Neural cell (in vitro differentiated cells): ENCODE data around the gene GNAQ. TPM values are rescaled to one million over a fixed set of nuclear protein-coding genes. Genes with fewer than 3 reads are reported as not detected.

Experiments
- H2AFZ ChIP-seq: fragments of 200-600, 300-800 bp; sonication (generic), shearing (Covaris generic); 2 replicates; pipeline ENCODE4 v1.6.0; 2014; ENCODE audit warnings: low read depth, mild to moderate bottlenecking, antibody characterized with exemption, low read length, moderate library complexity
- H3F3A ChIP-seq: fragments of 200-600 bp; shearing (Covaris generic); 2 replicates; pipeline ENCODE4 v1.6.1; 2016; ENCODE audit warnings: mild to moderate bottlenecking, moderate library complexity, mixed read lengths, antibody characterized with exemption, low read length; ENCODE audit not compliant: insufficient read depth, poor library complexity, severe bottlenecking
- H3K27ac ChIP-seq: fragments of 200-600, 300-800 bp; sonication (generic), shearing (Covaris generic); 2 replicates; pipeline ENCODE4 v1.5.1; 2014; ENCODE audit warnings: mild to moderate bottlenecking, low read length, moderate library complexity
- H3K27me3 ChIP-seq: fragments of 300-800, 200-600 bp; sonication (generic), shearing (Covaris generic); 2 replicates; pipeline ENCODE4 v1.6.0; 2014; ENCODE audit warnings: mild to moderate bottlenecking, low read depth, low read length, moderate library complexity; ENCODE audit not compliant: insufficient read depth
- H3K36me3 ChIP-seq: fragments of 300-800, 200-600 bp; sonication (generic), shearing (Covaris generic); 2 replicates; pipeline ENCODE4 v1.5.1; 2014; ENCODE audit warnings: mild to moderate bottlenecking, antibody characterized with exemption, low read length, moderate library complexity; ENCODE audit not compliant: insufficient read depth
- H3K4me2 ChIP-seq: fragments of 300-800, 200-600 bp; sonication (generic), shearing (Covaris generic); 2 replicates; pipeline ENCODE4 v1.6.0; 2014; ENCODE audit warnings: mild to moderate bottlenecking, low read length
- H3K4me3 ChIP-seq: fragments of 300-800, 200-600 bp; sonication (generic), shearing (Covaris generic); 2 replicates; pipeline ENCODE4 v1.5.1; 2014; ENCODE audit warnings: mild to moderate bottlenecking, low read length, moderate library complexity
- H3K79me2 ChIP-seq: fragments of 200-600 bp; shearing (Covaris generic); replicated peaks from 2 replicates; pipeline ENCODE4 v1.6.0; 2014; ENCODE audit warnings: mild to moderate bottlenecking, low read length, moderate library complexity; ENCODE audit not compliant: insufficient read depth
- H3K9ac ChIP-seq: fragments of 300-800, 200-600 bp; sonication (generic), shearing (Covaris generic); 2 replicates; pipeline ENCODE4 v1.6.1; 2016; ENCODE audit warnings: mild to moderate bottlenecking, low read length, mixed read lengths
- H3K9me2 ChIP-seq: fragments of 200-600 bp; shearing (Covaris generic); 2 replicates; pipeline ENCODE4 v1.6.1; 2016; ENCODE audit warnings: mild to moderate bottlenecking, low read length, mixed read lengths; ENCODE audit not compliant: insufficient read depth
- H3K9me3 ChIP-seq: fragments of 200-600, 300-800 bp; sonication (generic), shearing (Covaris generic); 2 replicates; pipeline ENCODE4 v1.6.1; 2016; ENCODE audit warnings: mild to moderate bottlenecking, mixed run types, low read length, moderate library complexity, mixed read lengths
- H4K20me1 ChIP-seq: fragments of 200-600 bp; shearing (Covaris generic); 2 replicates; pipeline ENCODE4 v1.6.1; 2016; ENCODE audit warnings: mild to moderate bottlenecking, mixed run types; ENCODE audit not compliant: insufficient read depth
- EP300 ChIP-seq: fragments of 450-650 bp; conservative IDR thresholded peaks from 2 replicates; pipeline ENCODE4 v1.6.1; 2014; ENCODE audit warnings: antibody characterized with exemption, mild to moderate bottlenecking, moderate library complexity; ENCODE audit not compliant: poor library complexity, severe bottlenecking
- EZH2 ChIP-seq: fragments of 200-600, 300-800 bp; shearing (Covaris generic), sonication (generic); IDR thresholded peaks from 2 replicates; pipeline ENCODE4 v1.6.1; 2014; ENCODE audit warnings: antibody characterized with exemption, low read length, borderline replicate concordance, mild to moderate bottlenecking; ENCODE audit not compliant: insufficient read depth, poor library complexity, severe bottlenecking
- MXI1 ChIP-seq: fragments of 450-650 bp; conservative IDR thresholded peaks from 2 replicates; pipeline ENCODE4 v1.6.1; 2014; ENCODE audit warnings: antibody characterized with exemption, mild to moderate bottlenecking; ENCODE audit not compliant: poor library complexity, severe bottlenecking
- POLR2AphosphoS5 ChIP-seq: IDR thresholded peaks from 2 replicates; pipeline ENCODE4 v1.6.1; 2012
- RAD21 ChIP-seq: fragments of 450-650 bp; conservative IDR thresholded peaks from 2 replicates; pipeline ENCODE4 v1.6.1; 2014; ENCODE audit warnings: antibody characterized with exemption, mild to moderate bottlenecking, moderate library complexity
- REST ChIP-seq: IDR thresholded peaks from 2 replicates; pipeline ENCODE4 v1.6.1; 2012; ENCODE audit warnings: borderline replicate concordance
- SMC3 ChIP-seq: fragments of 450-650 bp; conservative IDR thresholded peaks from 2 replicates; pipeline ENCODE4 v1.6.1; 2014; ENCODE audit warnings: antibody characterized with exemption, mild to moderate bottlenecking, moderate library complexity; ENCODE audit not compliant: poor library complexity
- TAF1 ChIP-seq: IDR thresholded peaks from 2 replicates; pipeline ENCODE4 v1.6.1; 2012; ENCODE audit warnings: low read depth
- polyA plus RNA-seq: library from polyadenylated mRNA; depleted of rRNA; stranded (reverse); fragments of >200 nt; gene quantifications from 2 replicates; pipeline ENCODE4 v1.2.3, GENCODE V29; 2014
- TF ChIP-seq, protein P1 (sequence below): fragments of 450-650 bp; IDR thresholded peaks from 2 replicates; pipeline ENCODE4 v1.5.1; 2014; ENCODE audit warnings: antibody characterized with exemption, mild to moderate bottlenecking, moderate library complexity; ENCODE audit not compliant: poor library complexity, severe bottlenecking

Gene GNAQ
- polyA plus RNA-seq, 1 donor from 2014 or later = 86.7 TPM

DNA sequence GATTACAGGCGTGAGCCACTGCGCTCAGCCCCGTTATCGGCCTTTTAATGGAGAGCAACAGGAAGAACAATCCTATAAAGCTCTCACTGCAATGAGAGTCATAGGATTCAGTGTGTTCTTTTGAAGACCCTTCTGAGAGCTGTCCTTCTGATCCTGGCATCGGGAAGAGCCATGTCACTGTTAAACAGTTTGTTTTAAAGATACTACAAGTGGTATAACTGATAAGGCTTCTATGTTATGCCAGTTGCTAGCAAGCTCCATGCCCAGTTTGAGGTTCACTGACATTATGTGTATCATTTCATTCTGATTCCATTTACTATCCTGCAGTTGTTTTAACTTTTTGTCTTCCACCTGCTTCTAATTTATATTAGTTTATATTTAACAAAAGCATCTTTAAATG lies 55.8 kb downstream of the GNAQ start:
- Histone ChIP-seq H3K4me2 (no peak overlapping the region), H3K27me3 (no peaks in the 10 kb centered on the region), H3K4me3 (no peak overlapping the region), H2AFZ (no peak overlapping the region), H3K27ac (no peak overlapping the region), H3K9me2 (no peaks in the 10 kb centered on the region), H3K9ac (no peak overlapping the region), H3K9me3 (no peaks in the 10 kb centered on the region), H3F3A (no peaks in the 10 kb centered on the region), H3K79me2 (peaks cover 54% of the 10 kb centered on the region), H3K36me3 (no peaks in the 10 kb centered on the region), H4K20me1 (peaks cover 9% of the 10 kb centered on the region)
- TF ChIP-seq EP300 = no peak
- TF ChIP-seq REST = no peak
- TF ChIP-seq, protein P1, sequence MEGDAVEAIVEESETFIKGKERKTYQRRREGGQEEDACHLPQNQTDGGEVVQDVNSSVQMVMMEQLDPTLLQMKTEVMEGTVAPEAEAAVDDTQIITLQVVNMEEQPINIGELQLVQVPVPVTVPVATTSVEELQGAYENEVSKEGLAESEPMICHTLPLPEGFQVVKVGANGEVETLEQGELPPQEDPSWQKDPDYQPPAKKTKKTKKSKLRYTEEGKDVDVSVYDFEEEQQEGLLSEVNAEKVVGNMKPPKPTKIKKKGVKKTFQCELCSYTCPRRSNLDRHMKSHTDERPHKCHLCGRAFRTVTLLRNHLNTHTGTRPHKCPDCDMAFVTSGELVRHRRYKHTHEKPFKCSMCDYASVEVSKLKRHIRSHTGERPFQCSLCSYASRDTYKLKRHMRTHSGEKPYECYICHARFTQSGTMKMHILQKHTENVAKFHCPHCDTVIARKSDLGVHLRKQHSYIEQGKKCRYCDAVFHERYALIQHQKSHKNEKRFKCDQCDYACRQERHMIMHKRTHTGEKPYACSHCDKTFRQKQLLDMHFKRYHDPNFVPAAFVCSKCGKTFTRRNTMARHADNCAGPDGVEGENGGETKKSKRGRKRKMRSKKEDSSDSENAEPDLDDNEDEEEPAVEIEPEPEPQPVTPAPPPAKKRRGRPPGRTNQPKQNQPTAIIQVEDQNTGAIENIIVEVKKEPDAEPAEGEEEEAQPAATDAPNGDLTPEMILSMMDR = no peak
- no peak for TF ChIP-seq RAD21
- no peak for TF ChIP-seq MXI1
- TF ChIP-seq TAF1 = no peak
- TF ChIP-seq EZH2 = no peak
- TF ChIP-seq POLR2AphosphoS5 = no peak
- TF ChIP-seq SMC3 = no peak

- Histone ChIP-seq H3K9ac (no peak overlapping the region), H3K79me2 (peaks cover 54% of the 10 kb centered on the region), H2AFZ (no peak overlapping the region), H3K9me3 (no peaks in the 10 kb centered on the region), H3K27ac (no peak overlapping the region), H3K4me3 (no peak overlapping the region), H3K9me2 (no peaks in the 10 kb centered on the region), H3K36me3 (no peaks in the 10 kb centered on the region), H3K4me2 (no peak overlapping the region), H3K27me3 (no peaks in the 10 kb centered on the region), H3F3A (no peaks in the 10 kb centered on the region), H4K20me1 (peaks cover 9% of the 10 kb centered on the region)
- no peak for TF ChIP-seq MXI1
- TF ChIP-seq EZH2 = no peak
- TF ChIP-seq, protein P1 = no peak
- no peak for TF ChIP-seq REST
- TF ChIP-seq EP300 = no peak
- TF ChIP-seq TAF1 = no peak
- no peak for TF ChIP-seq SMC3
- no peak for TF ChIP-seq POLR2AphosphoS5
- no peak for TF ChIP-seq RAD21
Measured at GRCh38 chr9:77975036-77975435, 56.6 kb downstream of the GNAQ start.
